ENCODE results near the gene NFILZ.

GRCh38 chr19:8592231-8593009, 38.0 kb upstream of the NFILZ start:
- no peak for TF ChIP-seq POLR2A (IDR thresholded peaks at IDR 0.05)
- TF ChIP-seq, protein P1, sequence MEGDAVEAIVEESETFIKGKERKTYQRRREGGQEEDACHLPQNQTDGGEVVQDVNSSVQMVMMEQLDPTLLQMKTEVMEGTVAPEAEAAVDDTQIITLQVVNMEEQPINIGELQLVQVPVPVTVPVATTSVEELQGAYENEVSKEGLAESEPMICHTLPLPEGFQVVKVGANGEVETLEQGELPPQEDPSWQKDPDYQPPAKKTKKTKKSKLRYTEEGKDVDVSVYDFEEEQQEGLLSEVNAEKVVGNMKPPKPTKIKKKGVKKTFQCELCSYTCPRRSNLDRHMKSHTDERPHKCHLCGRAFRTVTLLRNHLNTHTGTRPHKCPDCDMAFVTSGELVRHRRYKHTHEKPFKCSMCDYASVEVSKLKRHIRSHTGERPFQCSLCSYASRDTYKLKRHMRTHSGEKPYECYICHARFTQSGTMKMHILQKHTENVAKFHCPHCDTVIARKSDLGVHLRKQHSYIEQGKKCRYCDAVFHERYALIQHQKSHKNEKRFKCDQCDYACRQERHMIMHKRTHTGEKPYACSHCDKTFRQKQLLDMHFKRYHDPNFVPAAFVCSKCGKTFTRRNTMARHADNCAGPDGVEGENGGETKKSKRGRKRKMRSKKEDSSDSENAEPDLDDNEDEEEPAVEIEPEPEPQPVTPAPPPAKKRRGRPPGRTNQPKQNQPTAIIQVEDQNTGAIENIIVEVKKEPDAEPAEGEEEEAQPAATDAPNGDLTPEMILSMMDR (IDR thresholded peaks at IDR 0.05) = no peak
